ENCODE measurements around the gene LDHAL6B. TPM values are rescaled to one million over a fixed set of nuclear protein-coding genes. Genes with fewer than 3 reads are reported as not detected.
"Not testable (repeated sequence)": the region's sequence is repeated elsewhere in the genome, so short reads cannot be mapped to it uniquely, and the experiment has no call there.

The LDHAL6B gene
- not detected for total RNA-seq

GRCh38 chr15:59206623-59207183 is at the start of gene LDHAL6B:
Gene LDHAL6B, plus strand, starts transcription at chr15:59206843. Its CDS starts 98 bp downstream, at chr15:59206941.
- Mint-ChIP-seq H3K27me3 (peaks cover 5% of the 10 kb centered on the region), H3K4me3 (no peak within 1 kb of the TSS), H3K27ac (no peak within 1 kb of the TSS), H3K36me3 (ENCODE audit: low read depth) (no peaks in the 10 kb centered on the region), H3K9me3 (peaks cover 4% of the 10 kb centered on the region), H3K4me1 (no peaks in the 10 kb centered on the region)
- no peak for ATAC-seq (replicated peaks)

GRCh38 chr15:59157396-59157795 is 49.2 kb upstream of the LDHAL6B start:
- ATAC-seq (replicated peaks) = no peak
- Mint-ChIP-seq H3K27ac (no peak overlapping the region), H3K36me3 (ENCODE audit: low read depth) (no peaks in the 10 kb centered on the region), H3K27me3 (no peaks in the 10 kb centered on the region), H3K4me1 (no peaks in the 10 kb centered on the region), H3K4me3 (no peak overlapping the region), H3K9me3 (no peaks in the 10 kb centered on the region)

GRCh38 chr15:59157840-59158700 is 48.6 kb upstream of the LDHAL6B start:
- H3K36me3 Mint-ChIP-seq (ENCODE audit: low read depth) = no peaks in the 10 kb centered on the region
- H3K27ac Mint-ChIP-seq = no peak overlapping the region
- ATAC-seq (replicated peaks) = no peak

GRCh38 chr15:59158701-59159034 is 48.0 kb upstream of the LDHAL6B start:
- no peaks in the 10 kb centered on the region for H3K27me3 Mint-ChIP-seq
- no peaks in the 10 kb centered on the region for H3K4me1 Mint-ChIP-seq
- H3K9me3 Mint-ChIP-seq = no peaks in the 10 kb centered on the region
- no peak overlapping the region for H3K27ac Mint-ChIP-seq
- H3K36me3 Mint-ChIP-seq (ENCODE audit: low read depth) = no peaks in the 10 kb centered on the region
- ATAC-seq (replicated peaks) = no peak
- H3K4me3 Mint-ChIP-seq = no peak overlapping the region

More at GRCh38 chr15:59157840-59158700, 48.6 kb upstream of the LDHAL6B start:
- Mint-ChIP-seq H3K4me3 (no peak overlapping the region), H3K4me1 (no peaks in the 10 kb centered on the region), H3K27me3 (no peaks in the 10 kb centered on the region), H3K9me3 (no peaks in the 10 kb centered on the region)

GRCh38 chr15:59159210-59159609 is 47.4 kb upstream of the LDHAL6B start:
- Mint-ChIP-seq H3K9me3 (no peaks in the 10 kb centered on the region), H3K27ac (no peak overlapping the region), H3K4me3 (no peak overlapping the region), H3K27me3 (no peaks in the 10 kb centered on the region), H3K4me1 (no peaks in the 10 kb centered on the region), H3K36me3 (ENCODE audit: low read depth) (no peaks in the 10 kb centered on the region)
- ATAC-seq (replicated peaks) = no peak

- no peaks in the 10 kb centered on the region for H3K36me3 Mint-ChIP-seq (ENCODE audit: low read depth)
- no peak for ATAC-seq (replicated peaks)
- no peak overlapping the region for H3K27ac Mint-ChIP-seq
- no peaks in the 10 kb centered on the region for H3K9me3 Mint-ChIP-seq
- no peaks in the 10 kb centered on the region for H3K27me3 Mint-ChIP-seq
- no peak overlapping the region for H3K4me3 Mint-ChIP-seq
- H3K4me1 Mint-ChIP-seq = no peaks in the 10 kb centered on the region
Measured at GRCh38 chr15:59160880-59161593, 45.6 kb upstream of the LDHAL6B start.

- not testable (repeated sequence) for H3K36me3 Mint-ChIP-seq (ENCODE audit: low read depth); H3K27ac Mint-ChIP-seq; H3K9me3 Mint-ChIP-seq; H3K27me3 Mint-ChIP-seq; ATAC-seq (replicated peaks); H3K4me1 Mint-ChIP-seq; H3K4me3 Mint-ChIP-seq
Measured at GRCh38 chr15:59162080-59162479, 44.6 kb upstream of the LDHAL6B start.

GRCh38 chr15:59165726-59166125 is 40.9 kb upstream of the LDHAL6B start:
- Mint-ChIP-seq H3K36me3 (ENCODE audit: low read depth) (no peaks in the 10 kb centered on the region), H3K9me3 (no peaks in the 10 kb centered on the region), H3K27me3 (no peaks in the 10 kb centered on the region), H3K4me1 (no peaks in the 10 kb centered on the region), H3K27ac (peak overlapping the region; percentile 0), H3K4me3 (no peak overlapping the region)
- ATAC-seq (replicated peaks) = peak; percentile 28

GRCh38 chr15:59166166-59166565 is 40.5 kb upstream of the LDHAL6B start:
- Mint-ChIP-seq H3K4me3 (no peak overlapping the region), H3K27ac (peak overlapping the region; percentile 0), H3K9me3 (no peaks in the 10 kb centered on the region), H3K4me1 (no peaks in the 10 kb centered on the region), H3K27me3 (no peaks in the 10 kb centered on the region), H3K36me3 (ENCODE audit: low read depth) (no peaks in the 10 kb centered on the region)
- no peak for ATAC-seq (replicated peaks)

GRCh38 chr15:59166601-59167265 is 39.9 kb upstream of the LDHAL6B start:
- no peaks in the 10 kb centered on the region for H3K9me3 Mint-ChIP-seq
- no peaks in the 10 kb centered on the region for H3K27me3 Mint-ChIP-seq
- no peak overlapping the region for H3K27ac Mint-ChIP-seq
- H3K36me3 Mint-ChIP-seq (ENCODE audit: low read depth) = no peaks in the 10 kb centered on the region
- ATAC-seq (replicated peaks) = no peak
- no peaks in the 10 kb centered on the region for H3K4me1 Mint-ChIP-seq
- no peak overlapping the region for H3K4me3 Mint-ChIP-seq

GRCh38 chr15:59168536-59168935 is 38.1 kb upstream of the LDHAL6B start:
- no peak for ATAC-seq (replicated peaks)
- H3K4me3 Mint-ChIP-seq = no peak overlapping the region
- H3K27ac Mint-ChIP-seq = no peak overlapping the region
- no peaks in the 10 kb centered on the region for H3K9me3 Mint-ChIP-seq
- no peaks in the 10 kb centered on the region for H3K4me1 Mint-ChIP-seq
- no peaks in the 10 kb centered on the region for H3K27me3 Mint-ChIP-seq
- no peaks in the 10 kb centered on the region for H3K36me3 Mint-ChIP-seq (ENCODE audit: low read depth)

GRCh38 chr15:59169251-59169708 is 37.4 kb upstream of the LDHAL6B start:
- Mint-ChIP-seq H3K4me1 (no peaks in the 10 kb centered on the region), H3K27me3 (no peaks in the 10 kb centered on the region), H3K27ac (peak overlapping the region; percentile 34), H3K4me3 (no peak overlapping the region), H3K36me3 (ENCODE audit: low read depth) (no peaks in the 10 kb centered on the region), H3K9me3 (no peaks in the 10 kb centered on the region)
- peak; percentile 75 for ATAC-seq (replicated peaks)

- H3K4me3 Mint-ChIP-seq = no peak overlapping the region
- no peaks in the 10 kb centered on the region for H3K27me3 Mint-ChIP-seq
- no peaks in the 10 kb centered on the region for H3K4me1 Mint-ChIP-seq
- H3K27ac Mint-ChIP-seq = no peak overlapping the region
- no peak for ATAC-seq (replicated peaks)
- H3K9me3 Mint-ChIP-seq = no peaks in the 10 kb centered on the region
- H3K36me3 Mint-ChIP-seq (ENCODE audit: low read depth) = no peaks in the 10 kb centered on the region
Measured at GRCh38 chr15:59170295-59171066, 36.2 kb upstream of the LDHAL6B start.

GRCh38 chr15:59171067-59171397 is 35.6 kb upstream of the LDHAL6B start:
- H3K4me3 Mint-ChIP-seq = no peak overlapping the region
- no peaks in the 10 kb centered on the region for H3K36me3 Mint-ChIP-seq (ENCODE audit: low read depth)
- H3K9me3 Mint-ChIP-seq = no peaks in the 10 kb centered on the region
- no peaks in the 10 kb centered on the region for H3K27me3 Mint-ChIP-seq
- no peak for ATAC-seq (replicated peaks)
- H3K4me1 Mint-ChIP-seq = no peaks in the 10 kb centered on the region
- no peak overlapping the region for H3K27ac Mint-ChIP-seq

Data from activated T-helper 17 cell treated with anti-CD3 and anti-CD28 coated beads, Interleukin-2, amount 50 U/mL, for 72 hours (primary cell).